Ascending aorta (tissue), 2 donors: ENCODE data around the gene RASL12. TPM values are rescaled to one million over a fixed set of nuclear protein-coding genes. Genes with fewer than 3 reads are reported as not detected.
A peak's percentile ranks its signal among the peaks of the same experiment; 100 is the strongest.
"Not testable (repeated sequence)": the region's sequence is repeated elsewhere in the genome, so short reads cannot be mapped to it uniquely, and the experiment has no call there.

Experiments
- DNase-seq, 2 donors: peaks; one replicate each; pipeline ENCODE4 v3.0.0-alpha.2; 2019; ENCODE audit warnings: low spot score in 2 of 2
- H3K27ac ChIP-seq, 2 donors: fragments of 200-600 bp; sonication (generic); one replicate each; pipeline ENCODE4 v1.5.1; 2016 to 2017; ENCODE audit warnings: mild to moderate bottlenecking in 1 of 2
- H3K27me3 ChIP-seq: fragments of 200-600 bp; sonication (generic); one replicate; pipeline ENCODE4 v1.5.1; 2017
- H3K36me3 ChIP-seq, 2 donors: fragments of 200-600 bp; sonication (generic); one replicate each; pipeline ENCODE4 v1.5.1; 2016
- H3K4me1 ChIP-seq, 2 donors: fragments of 200-600 bp; sonication (generic); one replicate each; pipeline ENCODE4 v1.5.1; 2016 to 2017; ENCODE audit warnings: mild to moderate bottlenecking in 1 of 2
- H3K4me3 ChIP-seq, 2 donors: fragments of 200-600 bp; sonication (generic); one replicate each; pipeline ENCODE4 v1.5.1; 2016 to 2017; ENCODE audit warnings: mild to moderate bottlenecking in 1 of 2
- H3K9me3 ChIP-seq, 2 donors: fragments of 200-600 bp; sonication (generic); one replicate each; pipeline ENCODE4 v1.5.1; 2016
- CTCF ChIP-seq, 3 experiments: fragments of 200-600 bp in 2 of 3; fragments of 450-650 bp in 1 of 3; sonication (generic) in 2 of 3; IDR thresholded peaks; one replicate each; pipeline ENCODE4 v1.5.1; 2016 to 2019; ENCODE audit warnings: antibody characterized with exemption in 3 of 3, mild to moderate bottlenecking in 1 of 3, moderate library complexity in 1 of 3
- intact Hi-C: fragments of 100-400 bp; cut with DNase I; formaldehyde crosslinking; loops from one replicate; pipeline ENCODE4 v1.15.1; 2023
- total RNA-seq: library from RNA; depleted of rRNA; stranded (reverse); fragments of >200 nt; gene quantifications from one replicate; pipeline ENCODE4 v1.1.0, GENCODE V29; 2016

RASL12 gene
- total RNA-seq, 1 donor from 2014 or later = 187 TPM

DNA sequence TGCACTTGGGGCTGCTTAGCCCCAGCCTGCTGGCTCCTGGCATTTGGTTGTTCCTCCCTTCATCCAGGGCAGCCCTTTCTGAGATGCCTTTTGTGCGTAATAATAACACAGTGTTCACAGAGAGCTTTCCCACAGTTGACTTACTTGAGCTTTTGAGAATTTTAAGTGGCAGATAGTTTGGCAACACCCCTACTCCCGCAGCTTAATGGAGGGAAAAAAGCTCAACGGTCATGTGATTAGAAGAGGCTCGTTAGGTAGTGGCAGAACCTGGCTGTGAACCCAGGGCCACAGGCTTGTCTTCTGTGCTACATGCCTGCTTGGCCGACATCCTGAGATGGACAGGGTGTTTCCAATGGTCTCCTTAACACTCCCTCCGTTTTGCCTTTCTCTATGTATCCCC is 13.5 kb upstream of the RASL12 start:
- peak overlapping the region; percentile 96 to 98 for H3K27ac ChIP-seq
- DNase-seq = no peak
- no peak for TF ChIP-seq CTCF (IDR thresholded peaks at IDR 0.05)
- no peaks in the 10 kb centered on the region for H3K9me3 ChIP-seq
- H3K4me1 ChIP-seq = peaks cover 42 to 69% of the 10 kb centered on the region in 2 donors
- no peak overlapping the region for H3K4me3 ChIP-seq
- intact Hi-C loops = no loop called here
- H3K27me3 ChIP-seq = no peaks in the 10 kb centered on the region
- no peaks in the 10 kb centered on the region for H3K36me3 ChIP-seq

GRCh38 chr15:65079580-65079979 is 11.8 kb upstream of the RASL12 start:
- Histone ChIP-seq H3K9me3 (no peaks in the 10 kb centered on the region), H3K4me1 (peaks cover 26 to 57% of the 10 kb centered on the region in 2 donors)
- intact Hi-C loops = no loop called here

GRCh38 chr15:65077981-65078352 is 10.2 kb upstream of the RASL12 start:
- H3K9me3 ChIP-seq = no peaks in the 10 kb centered on the region
- H3K36me3 ChIP-seq = no peaks in the 10 kb centered on the region
- no peak for DNase-seq
- TF ChIP-seq CTCF (IDR thresholded peaks at IDR 0.05) = peak; percentile 44 to 57 (median 57)
- H3K4me3 ChIP-seq = peak overlapping the region in 1 of 2 donors; percentile 38
- H3K27me3 ChIP-seq = no peaks in the 10 kb centered on the region
- H3K27ac ChIP-seq = peak overlapping the region; percentile 69 to 81
- H3K4me1 ChIP-seq = peaks cover 24 to 46% of the 10 kb centered on the region in 2 donors
- intact Hi-C loops = no loop called here

More at GRCh38 chr15:65079580-65079979, 11.8 kb upstream of the RASL12 start:
- no peak for TF ChIP-seq CTCF (IDR thresholded peaks at IDR 0.05)
- no peaks in the 10 kb centered on the region for H3K27me3 ChIP-seq
- no peaks in the 10 kb centered on the region for H3K36me3 ChIP-seq
- DNase-seq = no peak
- no peak overlapping the region for H3K4me3 ChIP-seq
- H3K27ac ChIP-seq = peak overlapping the region; percentile 13 to 96

- intact Hi-C loops = no loop called here
- Histone ChIP-seq H3K36me3 (no peaks in the 10 kb centered on the region), H3K4me3 (peak overlapping the region in 1 of 2 donors; percentile 38), H3K9me3 (no peaks in the 10 kb centered on the region), H3K27ac (peak overlapping the region; percentile 69 to 81), H3K27me3 (no peaks in the 10 kb centered on the region), H3K4me1 (peaks cover 20 to 44% of the 10 kb centered on the region in 2 donors)
- no peak for DNase-seq
- TF ChIP-seq CTCF (IDR thresholded peaks at IDR 0.05) = no peak
Observed at GRCh38 chr15:65077291-65077980, 9.6 kb upstream of the RASL12 start.

DNA sequence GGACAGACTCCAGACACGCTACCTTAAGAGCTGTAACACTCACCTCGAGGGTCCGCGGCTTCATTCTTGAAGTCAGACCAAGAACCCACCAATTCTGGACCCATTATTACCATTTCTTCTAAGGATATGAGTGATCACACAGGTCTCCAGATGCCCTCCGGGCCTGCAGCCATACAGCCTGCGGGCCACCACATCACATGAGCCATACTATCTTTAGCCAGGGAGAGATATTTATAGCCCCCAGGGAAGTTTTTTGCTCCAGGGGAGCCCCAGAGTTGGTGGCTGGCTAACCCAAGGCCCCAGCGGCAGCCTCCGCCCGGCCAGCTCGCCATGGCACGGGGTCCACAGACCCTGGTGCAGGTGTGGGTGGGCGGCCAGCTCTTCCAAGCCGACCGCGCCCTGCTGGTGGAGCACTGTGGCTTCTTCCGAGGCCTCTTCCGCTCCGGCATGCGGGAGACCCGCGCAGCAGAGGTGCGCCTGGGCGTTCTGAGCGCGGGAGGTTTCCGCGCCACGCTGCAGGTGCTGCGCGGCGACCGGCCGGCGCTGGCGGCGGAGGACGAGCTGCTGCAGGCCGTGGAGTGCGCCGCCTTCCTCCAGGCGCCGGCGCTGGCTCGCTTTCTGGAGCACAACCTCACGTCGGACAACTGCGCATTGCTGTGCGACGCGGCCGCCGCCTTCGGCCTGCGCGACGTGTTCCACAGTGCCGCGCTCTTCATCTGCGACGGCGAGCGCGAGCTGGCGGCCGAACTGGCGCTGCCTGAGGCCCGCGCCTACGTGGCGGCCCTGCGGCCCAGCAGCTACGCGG is 8.9 kb upstream of the RASL12 start, which contains the start of gene KBTBD13:
TSS of gene KBTBD13 (plus strand) at position 261 of the 805 bp plus-strand sequence. CDS start at position 331, 70 bp downstream.
- no peaks in the 10 kb centered on the region for H3K9me3 ChIP-seq
- H3K4me3 ChIP-seq = peak within 1 kb of the TSS in 1 of 2 donors; percentile 38
- H3K27me3 ChIP-seq = no peaks in the 10 kb centered on the region
- intact Hi-C loops = no loop called here
- peak within 1 kb of the TSS; percentile 69 to 81 for H3K27ac ChIP-seq
- no peak for TF ChIP-seq CTCF (IDR thresholded peaks at IDR 0.05)
- no peak for DNase-seq
- H3K36me3 ChIP-seq = no peaks in the 10 kb centered on the region
- H3K4me1 ChIP-seq = peaks cover 18 to 44% of the 10 kb centered on the region in 2 donors

GRCh38 chr15:65075607-65076395 is 8.0 kb upstream of the RASL12 start:
- H3K9me3 ChIP-seq, intact Hi-C loops, H3K27me3 ChIP-seq, DNase-seq, H3K36me3 ChIP-seq, H3K4me3 ChIP-seq: not testable (repeated sequence)
- peak overlapping the region; percentile 49 to 81 for H3K27ac ChIP-seq
- H3K4me1 ChIP-seq = peaks cover 18 to 49% of the 10 kb centered on the region in 2 donors

GRCh38 chr15:65074946-65075345 is 7.2 kb upstream of the RASL12 start:
- H3K4me1 ChIP-seq = peaks cover 21 to 55% of the 10 kb centered on the region in 2 donors
- peak overlapping the region in 1 of 2 donors; percentile 1 for H3K27ac ChIP-seq
- H3K4me3 ChIP-seq, intact Hi-C loops, DNase-seq, H3K36me3 ChIP-seq, H3K27me3 ChIP-seq, H3K9me3 ChIP-seq: not testable (repeated sequence)
